Kidney (tissue), 14 donors: Measurements from ENCODE around the gene FOXA1. TPM values are rescaled to one million over a fixed set of nuclear protein-coding genes. Genes with fewer than 3 reads are reported as not detected.
A peak's percentile ranks its signal among the peaks of the same experiment; 100 is the strongest.

ENCODE experiments used
- DNase-seq, 5 donors: peaks; one replicate each; pipeline ENCODE4 v3.0.0-alpha.2; 2013 to 2020
- FAIRE-seq: peaks from 2 replicates; lab custom pipeline; 2012; peaks lifted over from hg19 to GRCh38; lab: Jason Lieb, UNC
- H3K27ac ChIP-seq, 2 donors: one replicate each; pipeline ENCODE4 v1.7.0; 2013; ENCODE audit warnings: low read depth in 2 of 2, low read length in 2 of 2, inconsistent platforms in 1 of 2
- H3K27me3 ChIP-seq: one replicate; pipeline ENCODE4 v1.7.1; 2013; ENCODE audit warnings: low read length, inconsistent platforms; ENCODE audit not compliant: control insufficient read depth, insufficient read depth
- H3K36me3 ChIP-seq, 3 donors: one replicate each; pipeline versions ENCODE4 v1.7.0 to v1.7.1; 2013; ENCODE audit warnings: low read length in 3 of 3, control low read depth in 1 of 3, inconsistent platforms in 1 of 3; ENCODE audit not compliant: insufficient read depth in 3 of 3, control insufficient read depth in 2 of 3
- H3K4me1 ChIP-seq, 3 donors: one replicate each; pipeline versions ENCODE4 v1.7.0 to v1.7.1; 2013; ENCODE audit warnings: low read length in 3 of 3, inconsistent platforms in 1 of 3, low read depth in 1 of 3; ENCODE audit not compliant: control insufficient read depth in 2 of 3, insufficient read depth in 2 of 3
- H3K4me3 ChIP-seq, 3 donors: one replicate each; pipeline versions ENCODE4 v1.7.0 to v1.8.1; 2013; ENCODE audit warnings: low read length in 3 of 3, control low read depth in 1 of 3, inconsistent platforms in 1 of 3
- H3K9ac ChIP-seq, 3 donors: one replicate each; pipeline versions ENCODE4 v1.7.0 to v1.7.1; 2013; ENCODE audit warnings: low read length in 3 of 3, control low read depth in 1 of 3, inconsistent platforms in 1 of 3
- H3K9me3 ChIP-seq, 3 donors: one replicate each; pipeline versions ENCODE4 v1.7.0 to v1.7.1; 2013; ENCODE audit warnings: low read length in 3 of 3, control low read depth in 1 of 3, inconsistent platforms in 1 of 3; ENCODE audit not compliant: control insufficient read depth in 2 of 3, insufficient read depth in 1 of 3
- intact Hi-C: fragments of 100-400 bp; cut with DNase I; formaldehyde crosslinking; loops from one replicate; pipeline ENCODE4 v1.11.1; 2022
- polyA plus RNA-seq: library from polyadenylated mRNA; stranded (reverse); fragments of 350-450 nt; fragmentation: Illumina TruSeq; extraction: RNeasy Lipid Tissue Mini Kit (QIAGEN cat#74804); gene quantifications from one replicate; pipeline ENCODE4 v1.2.3, GENCODE V29; 2014; ENCODE audit warnings: low read depth, low replicate concordance; ENCODE audit not compliant: insufficient read depth
- total RNA-seq: library from RNA; stranded (reverse); fragmentation: NEBNext Ultra II Directional; extraction: Animal tissue kit (Norgen Biotek cat#: 25700); gene quantifications from one replicate; pipeline ENCODE4 v1.2.1, GENCODE V29; 2021
- TF ChIP-seq, protein P1 (sequence below): IDR thresholded peaks from 3 replicates; pipeline ENCODE4 v1.5.1; 2012; ENCODE audit warnings: mild to moderate bottlenecking, moderate library complexity, borderline replicate concordance; ENCODE audit not compliant: insufficient read depth; ENCODE audit errors: extremely low read depth
- donor health status: control.
- donor health status: control.
- donor health status: control.
- donor health status: control.
- donor health status: control.
- donor health status: DM: yes; HTN: yes; CAD: no.
- donor health status: Normal renal cell carcinoma (clear cell type).

Gene FOXA1
- total and polyA plus RNA-seq, 2 donors from 2014 or later = not detected

DNA sequence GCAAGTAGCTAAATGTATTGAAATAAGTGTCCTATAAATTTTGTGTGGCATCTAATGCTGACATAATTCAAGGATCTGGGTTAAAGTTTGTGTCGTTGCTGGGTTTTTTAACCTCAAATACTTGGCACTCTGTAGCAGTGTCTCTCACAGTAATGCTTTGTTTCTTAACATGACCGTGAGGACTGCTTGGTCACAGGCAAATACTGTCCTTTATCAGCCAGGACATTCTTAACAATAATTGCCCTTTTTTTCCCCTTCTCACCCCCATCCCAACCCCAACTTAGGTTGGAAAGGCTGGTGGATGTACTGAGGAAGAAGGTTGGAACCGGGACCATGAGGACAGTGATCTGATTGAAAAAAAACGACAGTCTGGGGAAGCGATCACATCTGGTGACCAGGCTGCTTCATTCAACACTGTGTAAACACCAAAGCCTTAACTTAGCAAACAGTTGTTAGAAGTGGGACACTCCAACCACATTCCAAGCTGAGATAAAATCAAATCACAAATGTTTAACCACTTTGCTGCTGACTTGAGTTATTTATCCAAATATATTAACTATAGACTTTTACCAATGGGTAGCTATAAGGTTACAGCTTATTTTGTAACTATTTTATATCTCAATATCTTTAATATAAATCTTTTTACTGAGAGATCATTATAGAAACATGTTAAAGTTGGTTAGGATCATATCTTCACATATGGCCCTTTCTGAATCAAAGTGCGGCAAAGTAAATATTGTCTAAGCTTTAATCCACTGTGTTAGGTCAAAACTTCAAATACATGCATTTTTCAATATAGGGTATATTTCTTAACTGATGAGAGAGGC, 48.2 kb downstream of the FOXA1 start:
- Histone ChIP-seq H3K27ac (no peak overlapping the region), H3K9me3 (no peaks in the 10 kb centered on the region), H3K9ac (no peak overlapping the region), H3K27me3 (no peaks in the 10 kb centered on the region), H3K4me1 (no peaks in the 10 kb centered on the region), H3K4me3 (no peak overlapping the region), H3K36me3 (no peaks in the 10 kb centered on the region)
- FAIRE-seq (no peak), DNase-seq (peak in 2 of 5 donors; percentile 6 to 29)
- intact Hi-C loops = no loop called here
- TF ChIP-seq, protein P1, sequence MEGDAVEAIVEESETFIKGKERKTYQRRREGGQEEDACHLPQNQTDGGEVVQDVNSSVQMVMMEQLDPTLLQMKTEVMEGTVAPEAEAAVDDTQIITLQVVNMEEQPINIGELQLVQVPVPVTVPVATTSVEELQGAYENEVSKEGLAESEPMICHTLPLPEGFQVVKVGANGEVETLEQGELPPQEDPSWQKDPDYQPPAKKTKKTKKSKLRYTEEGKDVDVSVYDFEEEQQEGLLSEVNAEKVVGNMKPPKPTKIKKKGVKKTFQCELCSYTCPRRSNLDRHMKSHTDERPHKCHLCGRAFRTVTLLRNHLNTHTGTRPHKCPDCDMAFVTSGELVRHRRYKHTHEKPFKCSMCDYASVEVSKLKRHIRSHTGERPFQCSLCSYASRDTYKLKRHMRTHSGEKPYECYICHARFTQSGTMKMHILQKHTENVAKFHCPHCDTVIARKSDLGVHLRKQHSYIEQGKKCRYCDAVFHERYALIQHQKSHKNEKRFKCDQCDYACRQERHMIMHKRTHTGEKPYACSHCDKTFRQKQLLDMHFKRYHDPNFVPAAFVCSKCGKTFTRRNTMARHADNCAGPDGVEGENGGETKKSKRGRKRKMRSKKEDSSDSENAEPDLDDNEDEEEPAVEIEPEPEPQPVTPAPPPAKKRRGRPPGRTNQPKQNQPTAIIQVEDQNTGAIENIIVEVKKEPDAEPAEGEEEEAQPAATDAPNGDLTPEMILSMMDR = no peak

DNA sequence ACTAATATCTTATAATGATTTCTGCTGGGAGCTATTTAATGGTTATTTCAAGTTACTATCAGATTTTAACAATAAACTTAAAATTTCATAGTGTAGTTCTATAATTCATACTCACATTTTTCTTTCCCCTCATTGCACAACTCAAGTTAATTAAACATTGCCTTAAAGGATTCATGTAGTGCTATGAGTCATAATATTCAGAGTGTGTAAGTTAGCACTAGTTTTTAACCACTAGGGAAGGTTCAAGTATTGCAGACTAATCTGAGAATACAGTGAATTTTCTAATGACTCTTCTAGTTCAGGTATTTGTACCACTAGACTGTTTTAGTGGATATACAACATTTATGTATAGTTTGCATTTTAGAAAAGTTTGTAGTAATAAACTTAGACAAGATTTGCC, 49.9 kb downstream of the FOXA1 start:
- H3K9me3 ChIP-seq = no peaks in the 10 kb centered on the region
- FAIRE-seq (no peak), DNase-seq (no peak)
- no peaks in the 10 kb centered on the region for H3K36me3 ChIP-seq
- H3K27me3 ChIP-seq = no peaks in the 10 kb centered on the region
- H3K4me1 ChIP-seq = no peaks in the 10 kb centered on the region
- H3K27ac ChIP-seq = no peak overlapping the region
- intact Hi-C loops = no loop called here
- TF ChIP-seq, protein P1 = no peak
- H3K9ac ChIP-seq = no peak overlapping the region
- no peak overlapping the region for H3K4me3 ChIP-seq

DNA sequence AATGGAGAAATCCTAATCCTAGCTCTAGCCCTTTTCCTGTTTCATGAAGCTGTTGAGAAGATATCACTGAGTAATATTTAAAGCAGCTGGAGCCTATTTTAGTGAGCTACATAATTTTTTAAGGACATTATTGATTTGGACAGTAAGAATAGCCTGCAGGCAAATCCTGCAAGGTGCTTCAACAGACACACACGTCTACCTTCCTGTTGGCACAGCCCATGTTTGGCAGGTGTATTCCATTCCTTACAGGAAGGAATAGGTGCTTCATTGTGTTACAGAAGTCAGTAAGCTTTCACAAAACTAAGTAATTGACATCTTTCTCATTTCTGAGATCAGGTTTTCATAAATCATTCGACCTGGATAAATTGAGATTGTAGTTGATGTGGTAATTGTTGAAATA, 50.6 kb downstream of the FOXA1 start:
- TF ChIP-seq, protein P1 = no peak
- intact Hi-C loops = no loop called here
- no peak for FAIRE-seq
- Histone ChIP-seq H3K27ac (no peak overlapping the region), H3K36me3 (no peaks in the 10 kb centered on the region), H3K4me3 (no peak overlapping the region), H3K4me1 (no peaks in the 10 kb centered on the region), H3K27me3 (no peaks in the 10 kb centered on the region), H3K9ac (no peak overlapping the region), H3K9me3 (no peaks in the 10 kb centered on the region)
- no peak for DNase-seq

DNA sequence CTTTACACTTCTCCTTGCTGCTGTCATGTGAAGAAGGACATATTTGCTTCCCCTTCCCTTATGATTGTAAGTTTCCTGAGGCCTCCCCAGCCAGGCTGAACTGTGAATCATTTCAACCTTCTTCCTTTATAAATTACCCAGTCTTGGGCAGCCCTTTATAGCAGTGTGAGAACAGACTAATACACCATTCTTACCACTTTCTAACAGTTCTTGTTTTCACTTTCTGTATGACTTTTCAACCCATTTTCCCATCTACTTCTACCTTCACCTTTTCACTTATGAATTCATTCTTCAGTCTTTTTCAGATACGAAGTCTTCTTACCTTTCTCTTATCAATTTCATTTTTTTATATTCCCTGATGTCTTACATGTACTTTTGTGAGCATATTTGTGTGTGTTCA, 55.1 kb downstream of the FOXA1 start:
- Histone ChIP-seq H3K27me3 (no peaks in the 10 kb centered on the region), H3K9me3 (no peaks in the 10 kb centered on the region), H3K9ac (no peak overlapping the region), H3K27ac (no peak overlapping the region), H3K36me3 (no peaks in the 10 kb centered on the region), H3K4me1 (no peaks in the 10 kb centered on the region), H3K4me3 (no peak overlapping the region)
- no peak for FAIRE-seq
- TF ChIP-seq, protein P1 = no peak
- intact Hi-C loops = no loop called here
- no peak for DNase-seq
